ENCODE data around the gene DEPDC5.

DNA sequence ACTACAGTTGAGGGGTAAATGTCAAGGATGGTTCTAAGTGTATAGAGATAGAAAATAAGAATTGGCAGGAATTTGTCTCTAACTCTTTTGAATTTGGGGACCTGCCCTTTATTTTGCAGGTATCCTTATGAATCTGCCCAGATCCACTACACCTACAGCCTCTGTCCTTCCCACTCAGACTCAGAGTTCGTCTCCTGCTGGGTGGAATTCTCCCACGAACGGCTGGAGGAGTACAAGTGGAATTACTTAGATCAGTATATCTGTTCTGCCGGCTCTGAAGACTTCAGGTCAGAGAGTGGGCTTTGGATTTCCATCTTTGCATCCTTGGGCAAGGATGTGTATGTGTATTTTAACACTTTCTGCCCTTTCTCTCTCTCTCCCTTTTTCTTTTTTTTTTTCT lies 89.7 kb downstream of the DEPDC5 start:
- TF ChIP-seq, protein P1, sequence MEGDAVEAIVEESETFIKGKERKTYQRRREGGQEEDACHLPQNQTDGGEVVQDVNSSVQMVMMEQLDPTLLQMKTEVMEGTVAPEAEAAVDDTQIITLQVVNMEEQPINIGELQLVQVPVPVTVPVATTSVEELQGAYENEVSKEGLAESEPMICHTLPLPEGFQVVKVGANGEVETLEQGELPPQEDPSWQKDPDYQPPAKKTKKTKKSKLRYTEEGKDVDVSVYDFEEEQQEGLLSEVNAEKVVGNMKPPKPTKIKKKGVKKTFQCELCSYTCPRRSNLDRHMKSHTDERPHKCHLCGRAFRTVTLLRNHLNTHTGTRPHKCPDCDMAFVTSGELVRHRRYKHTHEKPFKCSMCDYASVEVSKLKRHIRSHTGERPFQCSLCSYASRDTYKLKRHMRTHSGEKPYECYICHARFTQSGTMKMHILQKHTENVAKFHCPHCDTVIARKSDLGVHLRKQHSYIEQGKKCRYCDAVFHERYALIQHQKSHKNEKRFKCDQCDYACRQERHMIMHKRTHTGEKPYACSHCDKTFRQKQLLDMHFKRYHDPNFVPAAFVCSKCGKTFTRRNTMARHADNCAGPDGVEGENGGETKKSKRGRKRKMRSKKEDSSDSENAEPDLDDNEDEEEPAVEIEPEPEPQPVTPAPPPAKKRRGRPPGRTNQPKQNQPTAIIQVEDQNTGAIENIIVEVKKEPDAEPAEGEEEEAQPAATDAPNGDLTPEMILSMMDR (IDR thresholded peaks at IDR 0.05): no peak
- no peak for TF ChIP-seq POLR2A (IDR thresholded peaks at IDR 0.05)

Data from Peyer's patch (tissue), 4 donors.